Liver (tissue), 9 donors: ENCODE measurements around the gene TMOD2. TPM values are rescaled to one million over a fixed set of nuclear protein-coding genes. Genes with fewer than 3 reads are reported as not detected.

Source experiments
- DNase-seq: peaks from one replicate; pipeline ENCODE4 v3.0.0-alpha.2; 2017; ENCODE audit warnings: low spot score
- H3K27ac ChIP-seq, 2 donors: one replicate each; pipeline ENCODE4 v1.7.0; 2013; ENCODE audit warnings: inconsistent platforms in 2 of 2, low read length in 2 of 2, control low read depth in 1 of 2, low read depth in 1 of 2, mild to moderate bottlenecking in 1 of 2
- H3K27me3 ChIP-seq, 4 donors: one replicate each; pipeline versions ENCODE4 v1.6.1 to v1.7.0; 2013; ENCODE audit warnings: low read length in 3 of 4, inconsistent platforms in 1 of 4, mild to moderate bottlenecking in 1 of 4, moderate library complexity in 1 of 4; ENCODE audit not compliant: control insufficient read depth in 4 of 4, insufficient read depth in 4 of 4
- H3K36me3 ChIP-seq, 4 donors: one replicate each; pipeline versions ENCODE4 v1.6.1 to v1.7.0; 2013; ENCODE audit warnings: low read length in 3 of 4, mild to moderate bottlenecking in 3 of 4, low read depth in 1 of 4, moderate library complexity in 1 of 4; ENCODE audit not compliant: control insufficient read depth in 4 of 4, insufficient read depth in 3 of 4
- H3K4me1 ChIP-seq, 4 donors: one replicate each; pipeline versions ENCODE4 v1.6.1 to v1.7.0; 2013; ENCODE audit warnings: low read length in 3 of 4, mild to moderate bottlenecking in 3 of 4, moderate library complexity in 1 of 4; ENCODE audit not compliant: control insufficient read depth in 4 of 4, insufficient read depth in 4 of 4
- H3K4me3 ChIP-seq, 3 donors: one replicate each; pipeline versions ENCODE4 v1.6.1 to v1.7.0; 2013; ENCODE audit warnings: low read length in 3 of 3, control low read depth in 1 of 3, low read depth in 1 of 3, mild to moderate bottlenecking in 1 of 3
- H3K9ac ChIP-seq, 2 donors: one replicate each; pipeline ENCODE4 v1.7.0; 2013; ENCODE audit warnings: low read length in 2 of 2, mild to moderate bottlenecking in 2 of 2, moderate library complexity in 2 of 2, control low read depth in 1 of 2, low read depth in 1 of 2
- H3K9me3 ChIP-seq, 4 donors: one replicate each; pipeline versions ENCODE4 v1.6.1 to v1.7.0; 2013; ENCODE audit warnings: low read length in 3 of 4; ENCODE audit not compliant: control insufficient read depth in 4 of 4
- EGR1 ChIP-seq, 2 donors: IDR thresholded peaks; 2 replicates each; pipeline ENCODE4 v1.6.1; 2016 to 2018; ENCODE audit warnings: antibody characterized with exemption in 2 of 2, low read depth in 2 of 2
- FOXA1 ChIP-seq: IDR thresholded peaks from 2 replicates; pipeline ENCODE4 v1.6.1; 2016; ENCODE audit warnings: antibody characterized with exemption
- FOXA2 ChIP-seq: IDR thresholded peaks from 2 replicates; pipeline ENCODE4 v1.6.1; 2016; ENCODE audit warnings: antibody characterized with exemption
- GABPA ChIP-seq, 2 donors: IDR thresholded peaks in 1 of 2; conservative IDR thresholded peaks in 1 of 2; 2 replicates each; pipeline ENCODE4 v1.6.1; 2016; ENCODE audit warnings: antibody characterized with exemption in 2 of 2, mild to moderate bottlenecking in 1 of 2, moderate library complexity in 1 of 2
- HNF4A ChIP-seq, 2 donors: conservative IDR thresholded peaks; 2 replicates each; pipeline ENCODE4 v1.6.1; 2016; ENCODE audit warnings: antibody characterized with exemption in 2 of 2, mild to moderate bottlenecking in 2 of 2
- HNF4G ChIP-seq: IDR thresholded peaks from 2 replicates; pipeline ENCODE4 v1.6.1; 2016; ENCODE audit warnings: antibody characterized with exemption
- JUND ChIP-seq, 2 donors: IDR thresholded peaks; 2 replicates each; pipeline ENCODE4 v1.6.1; 2016; ENCODE audit warnings: antibody characterized with exemption in 2 of 2
- NR2F2 ChIP-seq: IDR thresholded peaks from 2 replicates; pipeline ENCODE4 v1.6.1; 2016; ENCODE audit warnings: antibody characterized with exemption
- RXRA ChIP-seq, 2 donors: IDR thresholded peaks; 2 replicates each; pipeline ENCODE4 v1.6.1; 2017 to 2018; ENCODE audit warnings: antibody characterized with exemption in 2 of 2, mild to moderate bottlenecking in 1 of 2
- SP1 ChIP-seq: IDR thresholded peaks from 2 replicates; pipeline ENCODE4 v1.6.1; 2018; ENCODE audit warnings: antibody characterized with exemption, mild to moderate bottlenecking
- TAF1 ChIP-seq: conservative IDR thresholded peaks from 2 replicates; pipeline ENCODE4 v1.6.1; 2016; ENCODE audit warnings: antibody characterized with exemption, mild to moderate bottlenecking
- YY1 ChIP-seq: IDR thresholded peaks from 2 replicates; pipeline ENCODE4 v1.6.1; 2016; ENCODE audit warnings: antibody characterized with exemption, mild to moderate bottlenecking
- WGBS: extraction: QIAGEN DNeasy Blood & Tissue Kit; methylation state at CpG from one replicate; pipeline ENCODE4 v1.1.7; 2013; 5-methylcytosine and 5-hydroxymethylcytosine counted together
- polyA plus RNA-seq, 2 donors: library from polyadenylated mRNA; stranded (reverse) in 1 of 2; unstranded in 1 of 2; fragments of 200-250 nt in 1 of 2; fragments of >200 nt in 1 of 2; fragmentation: Nextera tagmentation in 1 of 2; extraction: Ambion mirVana in 1 of 2; gene quantifications; one replicate each; pipeline versions ENCODE4 v1.2.1 to v1.2.3, GENCODE V29; 2013 to 2015
- total RNA-seq, 2 donors: library from RNA; depleted of rRNA; stranded (reverse); fragments of >200 nt; gene quantifications; one replicate each; pipeline ENCODE4 v1.2.3, GENCODE V29; 2014
- TF ChIP-seq, protein P1 (sequence below): IDR thresholded peaks from 2 replicates; pipeline ENCODE4 v1.6.1; 2016; ENCODE audit warnings: antibody characterized with exemption
- TF ChIP-seq, protein P2 (sequence below): fragments of 150-350 bp; IDR thresholded peaks from 2 replicates; pipeline ENCODE4 v1.5.1; 2017; ENCODE audit warnings: improper control_type of control experiment, low read depth, low read length; ENCODE audit not compliant: missing input control
- TF ChIP-seq, protein P3 (sequence below): IDR thresholded peaks from 2 replicates; pipeline ENCODE4 v1.6.1; 2016; ENCODE audit warnings: antibody characterized with exemption, mild to moderate bottlenecking
- TF ChIP-seq, protein P4 (sequence below): IDR thresholded peaks from 2 replicates; pipeline ENCODE4 v1.6.1; 2016; ENCODE audit warnings: antibody characterized with exemption
- TF ChIP-seq, protein P5 (sequence below): IDR thresholded peaks from 2 replicates; pipeline ENCODE4 v1.6.1; 2016; ENCODE audit warnings: antibody characterized with exemption
- donor health status: healthy.
- donor health status: healthy.
- donor health status: healthy.
- donor health status: healthy.
- donor health status: healthy.

TMOD2 gene
- total and polyA plus RNA-seq, 4 donors: 0.46 to 2.1 (median 1.1) TPM

DNA sequence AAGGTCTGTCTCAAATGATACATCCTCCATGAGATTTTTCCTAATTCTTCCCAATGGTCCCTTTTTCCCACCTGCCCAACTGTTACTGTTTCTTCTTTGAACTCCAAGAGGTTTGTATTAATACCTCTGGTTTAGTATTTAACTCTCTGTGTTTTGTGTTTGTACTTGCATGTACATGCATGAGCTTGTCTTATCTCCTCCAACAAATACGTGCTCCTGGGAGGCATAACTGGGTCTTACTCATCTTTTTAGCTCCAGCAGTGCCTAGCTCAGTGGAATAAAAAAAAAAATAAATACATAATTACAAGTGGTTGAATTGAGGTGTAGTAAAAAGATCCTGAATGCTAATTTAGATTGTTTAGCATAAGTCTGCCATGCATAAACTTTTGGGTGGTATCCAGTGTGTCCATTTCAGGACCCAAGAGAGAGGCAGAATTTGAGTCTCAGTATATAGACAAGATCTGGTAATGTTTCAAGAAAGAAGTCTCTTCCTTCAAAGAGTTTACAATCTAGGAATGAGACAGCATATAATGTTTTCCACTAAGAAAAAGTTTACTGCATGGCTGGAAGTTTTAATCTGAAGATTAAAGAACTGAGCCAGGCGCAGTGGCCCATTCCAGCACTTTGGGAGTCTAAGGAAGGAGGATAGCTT lies 12.2 kb upstream of the TMOD2 start:
- Histone ChIP-seq H3K36me3 (no peaks in the 10 kb centered on the region), H3K9me3 (no peaks in the 10 kb centered on the region), H3K27me3 (no peaks in the 10 kb centered on the region), H3K9ac (no peak overlapping the region), H3K27ac (no peak overlapping the region), H3K4me1 (peaks cover 0 to 19% (median 16%) of the 10 kb centered on the region in 4 donors), H3K4me3 (no peak overlapping the region)
- DNase-seq: no peak
- TF ChIP-seq, protein P1, sequence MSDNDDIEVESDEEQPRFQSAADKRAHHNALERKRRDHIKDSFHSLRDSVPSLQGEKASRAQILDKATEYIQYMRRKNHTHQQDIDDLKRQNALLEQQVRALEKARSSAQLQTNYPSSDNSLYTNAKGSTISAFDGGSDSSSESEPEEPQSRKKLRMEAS: no peak
- TF ChIP-seq, protein P2, sequence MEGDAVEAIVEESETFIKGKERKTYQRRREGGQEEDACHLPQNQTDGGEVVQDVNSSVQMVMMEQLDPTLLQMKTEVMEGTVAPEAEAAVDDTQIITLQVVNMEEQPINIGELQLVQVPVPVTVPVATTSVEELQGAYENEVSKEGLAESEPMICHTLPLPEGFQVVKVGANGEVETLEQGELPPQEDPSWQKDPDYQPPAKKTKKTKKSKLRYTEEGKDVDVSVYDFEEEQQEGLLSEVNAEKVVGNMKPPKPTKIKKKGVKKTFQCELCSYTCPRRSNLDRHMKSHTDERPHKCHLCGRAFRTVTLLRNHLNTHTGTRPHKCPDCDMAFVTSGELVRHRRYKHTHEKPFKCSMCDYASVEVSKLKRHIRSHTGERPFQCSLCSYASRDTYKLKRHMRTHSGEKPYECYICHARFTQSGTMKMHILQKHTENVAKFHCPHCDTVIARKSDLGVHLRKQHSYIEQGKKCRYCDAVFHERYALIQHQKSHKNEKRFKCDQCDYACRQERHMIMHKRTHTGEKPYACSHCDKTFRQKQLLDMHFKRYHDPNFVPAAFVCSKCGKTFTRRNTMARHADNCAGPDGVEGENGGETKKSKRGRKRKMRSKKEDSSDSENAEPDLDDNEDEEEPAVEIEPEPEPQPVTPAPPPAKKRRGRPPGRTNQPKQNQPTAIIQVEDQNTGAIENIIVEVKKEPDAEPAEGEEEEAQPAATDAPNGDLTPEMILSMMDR: no peak
- TF ChIP-seq, protein P3, sequence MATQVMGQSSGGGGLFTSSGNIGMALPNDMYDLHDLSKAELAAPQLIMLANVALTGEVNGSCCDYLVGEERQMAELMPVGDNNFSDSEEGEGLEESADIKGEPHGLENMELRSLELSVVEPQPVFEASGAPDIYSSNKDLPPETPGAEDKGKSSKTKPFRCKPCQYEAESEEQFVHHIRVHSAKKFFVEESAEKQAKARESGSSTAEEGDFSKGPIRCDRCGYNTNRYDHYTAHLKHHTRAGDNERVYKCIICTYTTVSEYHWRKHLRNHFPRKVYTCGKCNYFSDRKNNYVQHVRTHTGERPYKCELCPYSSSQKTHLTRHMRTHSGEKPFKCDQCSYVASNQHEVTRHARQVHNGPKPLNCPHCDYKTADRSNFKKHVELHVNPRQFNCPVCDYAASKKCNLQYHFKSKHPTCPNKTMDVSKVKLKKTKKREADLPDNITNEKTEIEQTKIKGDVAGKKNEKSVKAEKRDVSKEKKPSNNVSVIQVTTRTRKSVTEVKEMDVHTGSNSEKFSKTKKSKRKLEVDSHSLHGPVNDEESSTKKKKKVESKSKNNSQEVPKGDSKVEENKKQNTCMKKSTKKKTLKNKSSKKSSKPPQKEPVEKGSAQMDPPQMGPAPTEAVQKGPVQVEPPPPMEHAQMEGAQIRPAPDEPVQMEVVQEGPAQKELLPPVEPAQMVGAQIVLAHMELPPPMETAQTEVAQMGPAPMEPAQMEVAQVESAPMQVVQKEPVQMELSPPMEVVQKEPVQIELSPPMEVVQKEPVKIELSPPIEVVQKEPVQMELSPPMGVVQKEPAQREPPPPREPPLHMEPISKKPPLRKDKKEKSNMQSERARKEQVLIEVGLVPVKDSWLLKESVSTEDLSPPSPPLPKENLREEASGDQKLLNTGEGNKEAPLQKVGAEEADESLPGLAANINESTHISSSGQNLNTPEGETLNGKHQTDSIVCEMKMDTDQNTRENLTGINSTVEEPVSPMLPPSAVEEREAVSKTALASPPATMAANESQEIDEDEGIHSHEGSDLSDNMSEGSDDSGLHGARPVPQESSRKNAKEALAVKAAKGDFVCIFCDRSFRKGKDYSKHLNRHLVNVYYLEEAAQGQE: no peak
- TF ChIP-seq EGR1 (IDR thresholded peaks at IDR 0.05; ENCODE audit: low read depth in 2 of 2) (no peak), RXRA (IDR thresholded peaks at IDR 0.05) (no peak), HNF4G (no peak), TAF1 (no peak), JUND (IDR thresholded peaks at IDR 0.05) (no peak), NR2F2 (no peak), GABPA (IDR thresholded peaks at IDR 0.05 in 1 of 2, conservative IDR thresholded peaks at IDR 0.05 in 1 of 2) (no peak), FOXA2 (no peak), SP1 (no peak), HNF4A (conservative IDR thresholded peaks at IDR 0.05) (no peak), YY1 (no peak), FOXA1 (no peak)
- TF ChIP-seq, protein P4, sequence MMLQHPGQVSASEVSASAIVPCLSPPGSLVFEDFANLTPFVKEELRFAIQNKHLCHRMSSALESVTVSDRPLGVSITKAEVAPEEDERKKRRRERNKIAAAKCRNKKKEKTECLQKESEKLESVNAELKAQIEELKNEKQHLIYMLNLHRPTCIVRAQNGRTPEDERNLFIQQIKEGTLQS: no peak
- TF ChIP-seq, protein P5, sequence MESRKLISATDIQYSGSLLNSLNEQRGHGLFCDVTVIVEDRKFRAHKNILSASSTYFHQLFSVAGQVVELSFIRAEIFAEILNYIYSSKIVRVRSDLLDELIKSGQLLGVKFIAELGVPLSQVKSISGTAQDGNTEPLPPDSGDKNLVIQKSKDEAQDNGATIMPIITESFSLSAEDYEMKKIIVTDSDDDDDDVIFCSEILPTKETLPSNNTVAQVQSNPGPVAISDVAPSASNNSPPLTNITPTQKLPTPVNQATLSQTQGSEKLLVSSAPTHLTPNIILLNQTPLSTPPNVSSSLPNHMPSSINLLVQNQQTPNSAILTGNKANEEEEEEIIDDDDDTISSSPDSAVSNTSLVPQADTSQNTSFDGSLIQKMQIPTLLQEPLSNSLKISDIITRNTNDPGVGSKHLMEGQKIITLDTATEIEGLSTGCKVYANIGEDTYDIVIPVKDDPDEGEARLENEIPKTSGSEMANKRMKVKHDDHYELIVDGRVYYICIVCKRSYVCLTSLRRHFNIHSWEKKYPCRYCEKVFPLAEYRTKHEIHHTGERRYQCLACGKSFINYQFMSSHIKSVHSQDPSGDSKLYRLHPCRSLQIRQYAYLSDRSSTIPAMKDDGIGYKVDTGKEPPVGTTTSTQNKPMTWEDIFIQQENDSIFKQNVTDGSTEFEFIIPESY: no peak
- 94% methylated on average over 2 of the region's 2 CpGs for WGBS
